Choroid plexus epithelial cell (primary cell): ENCODE results near the gene ENOSF1.

Experiments used
- DNase-seq: peaks from one replicate; pipeline ENCODE4 v3.0.0-alpha.2; 2010; ENCODE audit warnings: low read depth
- H3K4me3 ChIP-seq: 2 replicates; pipeline ENCODE4 v1.5.1; 2011; ENCODE audit warnings: low read depth, mild to moderate bottlenecking, control low read depth, low read length, moderate library complexity
- TF ChIP-seq, protein P1 (sequence below): conservative IDR thresholded peaks from 2 replicates; pipeline ENCODE4 v1.5.1; 2011; ENCODE audit warnings: low read depth, mild to moderate bottlenecking, control low read depth, inconsistent platforms, low read length, moderate library complexity

ENOSF1 gene

DNA sequence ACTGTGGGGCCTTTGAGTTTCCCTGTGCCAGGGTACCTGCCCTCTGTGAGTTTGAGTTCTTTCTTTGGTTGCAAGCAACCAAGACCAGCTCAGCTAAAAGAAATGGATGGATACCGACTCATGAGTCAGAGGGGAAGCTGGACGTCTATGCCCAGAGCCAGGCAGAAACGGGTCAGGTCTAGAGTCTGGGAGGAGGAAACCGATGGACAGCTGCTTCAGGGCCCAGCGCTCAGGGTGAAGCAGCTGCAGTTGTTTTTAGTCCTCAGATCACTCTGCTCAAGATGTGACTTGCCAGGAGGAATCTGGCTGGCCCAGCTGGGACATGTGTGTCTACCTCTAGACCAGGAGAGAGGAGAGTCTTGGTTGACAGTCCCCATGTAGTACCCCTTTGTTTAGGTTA, 65.1 kb downstream of the ENOSF1 start:
- H3K4me3 ChIP-seq = no peak overlapping the region
- DNase-seq = no peak
- TF ChIP-seq, protein P1, sequence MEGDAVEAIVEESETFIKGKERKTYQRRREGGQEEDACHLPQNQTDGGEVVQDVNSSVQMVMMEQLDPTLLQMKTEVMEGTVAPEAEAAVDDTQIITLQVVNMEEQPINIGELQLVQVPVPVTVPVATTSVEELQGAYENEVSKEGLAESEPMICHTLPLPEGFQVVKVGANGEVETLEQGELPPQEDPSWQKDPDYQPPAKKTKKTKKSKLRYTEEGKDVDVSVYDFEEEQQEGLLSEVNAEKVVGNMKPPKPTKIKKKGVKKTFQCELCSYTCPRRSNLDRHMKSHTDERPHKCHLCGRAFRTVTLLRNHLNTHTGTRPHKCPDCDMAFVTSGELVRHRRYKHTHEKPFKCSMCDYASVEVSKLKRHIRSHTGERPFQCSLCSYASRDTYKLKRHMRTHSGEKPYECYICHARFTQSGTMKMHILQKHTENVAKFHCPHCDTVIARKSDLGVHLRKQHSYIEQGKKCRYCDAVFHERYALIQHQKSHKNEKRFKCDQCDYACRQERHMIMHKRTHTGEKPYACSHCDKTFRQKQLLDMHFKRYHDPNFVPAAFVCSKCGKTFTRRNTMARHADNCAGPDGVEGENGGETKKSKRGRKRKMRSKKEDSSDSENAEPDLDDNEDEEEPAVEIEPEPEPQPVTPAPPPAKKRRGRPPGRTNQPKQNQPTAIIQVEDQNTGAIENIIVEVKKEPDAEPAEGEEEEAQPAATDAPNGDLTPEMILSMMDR = no peak

DNA sequence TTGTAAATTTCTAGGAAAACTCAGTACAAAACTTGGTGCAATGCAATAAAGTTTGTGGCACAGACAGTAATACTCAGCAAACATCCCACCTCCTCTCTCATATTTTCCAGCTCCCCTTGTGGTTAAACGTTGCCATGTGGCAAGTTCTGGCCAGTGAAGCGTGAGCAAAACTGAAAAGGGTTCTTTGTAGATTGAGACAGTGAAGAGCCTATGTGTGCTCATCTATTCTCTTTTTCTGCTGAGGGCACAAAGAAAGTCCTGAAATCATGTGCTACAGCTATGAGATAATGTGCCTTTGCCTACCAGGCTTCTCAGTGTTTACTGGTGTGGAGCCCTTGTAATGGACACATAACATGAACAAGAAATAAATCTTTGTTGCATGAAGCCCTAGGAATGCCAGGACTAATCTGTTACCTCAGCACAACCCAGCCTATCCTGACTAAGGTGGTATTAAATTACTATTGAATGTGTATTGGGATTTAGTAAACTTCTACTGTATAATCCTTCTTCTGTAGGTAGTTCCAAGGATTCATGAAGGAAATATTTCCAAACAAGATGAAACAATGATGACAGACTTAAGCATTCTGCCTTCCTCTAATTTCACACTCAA, 67.9 kb downstream of the ENOSF1 start:
- no peak for DNase-seq
- TF ChIP-seq, protein P1 = no peak
- no peak overlapping the region for H3K4me3 ChIP-seq

DNA sequence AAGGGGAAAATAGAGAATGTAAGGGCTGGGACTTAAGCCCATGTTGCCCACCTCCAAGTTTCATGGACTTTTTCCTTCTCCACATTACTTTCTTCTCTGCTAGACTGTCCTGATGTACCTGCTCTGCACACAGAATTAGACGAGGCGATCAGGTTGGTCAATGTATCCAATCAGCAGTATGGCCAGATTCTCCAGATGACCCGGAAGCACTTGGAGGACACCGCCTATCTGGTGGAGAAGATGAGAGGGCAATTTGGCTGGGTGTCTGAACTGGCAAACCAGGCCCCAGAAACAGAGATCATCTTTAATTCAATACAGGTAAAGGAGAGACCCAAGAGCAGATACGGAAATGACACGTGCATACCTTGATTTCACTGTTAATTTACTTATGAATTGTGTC, 71.2 kb downstream of the ENOSF1 start:
- H3K4me3 ChIP-seq = no peak overlapping the region
- DNase-seq = no peak
- TF ChIP-seq, protein P1 = no peak

DNA sequence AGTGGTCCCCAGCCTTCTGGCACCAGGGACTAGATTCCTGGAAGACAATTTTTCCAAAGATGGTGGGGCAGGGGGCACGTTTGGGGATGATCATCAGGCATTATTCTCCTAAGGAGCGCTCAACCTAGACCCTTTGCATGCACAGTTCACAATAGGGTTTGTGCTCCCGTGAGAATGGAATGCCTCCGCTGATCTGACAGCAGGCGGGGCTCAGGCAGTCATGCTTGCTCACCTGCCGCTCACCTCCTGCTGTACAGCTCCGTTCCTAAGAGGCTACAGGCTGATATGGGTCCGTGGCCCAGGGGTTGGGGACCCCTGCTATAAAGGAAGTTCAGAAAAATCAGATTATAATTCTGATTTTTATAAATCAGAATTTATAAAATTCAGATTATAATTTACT, 77.3 kb downstream of the ENOSF1 start:
- TF ChIP-seq, protein P1 = no peak
- no peak overlapping the region for H3K4me3 ChIP-seq
- no peak for DNase-seq

DNA sequence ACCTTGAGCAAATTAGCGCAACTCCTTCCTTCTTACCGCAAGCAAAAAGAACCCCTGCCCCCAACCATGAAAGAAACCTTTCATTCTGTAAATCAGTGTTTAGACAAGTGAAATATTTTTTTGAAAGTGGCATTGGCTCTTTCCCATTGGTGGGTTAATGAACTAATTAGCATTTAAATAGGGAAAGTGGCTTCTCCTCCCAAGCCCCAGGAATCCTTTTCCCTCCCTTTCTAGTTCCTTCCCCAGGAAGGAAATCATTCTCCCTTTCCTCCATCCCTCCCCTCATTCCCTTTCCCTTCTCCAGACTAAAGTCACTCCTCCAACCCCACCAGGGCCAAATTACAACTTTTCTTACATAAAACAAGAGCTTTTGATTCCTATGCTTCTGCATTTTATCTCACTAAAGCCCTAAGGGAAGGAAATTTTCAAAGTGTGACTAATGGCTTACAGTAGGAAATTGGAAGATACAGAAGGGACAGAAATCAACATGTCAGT, 77.8 kb downstream of the ENOSF1 start:
- DNase-seq = no peak
- TF ChIP-seq, protein P1 = no peak

DNA sequence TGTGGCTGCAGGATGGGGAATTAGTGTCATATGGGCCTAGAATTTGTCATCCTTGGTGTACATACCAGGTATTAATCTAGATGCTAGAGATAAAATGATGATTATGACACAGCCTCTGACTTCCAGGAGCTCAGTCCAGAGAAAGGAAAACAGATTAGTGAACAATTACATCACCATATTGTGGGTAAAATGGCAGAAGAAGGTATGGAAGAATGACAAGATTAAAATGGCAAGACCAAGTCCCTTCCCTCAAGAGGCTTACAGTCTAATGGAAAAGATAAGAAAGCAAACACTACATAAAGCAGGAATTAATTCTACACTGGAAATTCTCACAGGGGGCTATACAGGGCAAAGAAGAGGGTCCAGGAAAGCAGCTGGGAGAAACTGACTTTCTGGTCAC, 80.9 kb downstream of the ENOSF1 start:
- TF ChIP-seq, protein P1 = no peak
- no peak overlapping the region for H3K4me3 ChIP-seq
- no peak for DNase-seq

More for the DNA sequence above, 77.8 kb downstream of the ENOSF1 start:
- H3K4me3 ChIP-seq = no peak overlapping the region
